Immature natural killer cell (primary cell): ENCODE data around the gene VIT. TPM values are rescaled to one million over a fixed set of nuclear protein-coding genes. Genes with fewer than 3 reads are reported as not detected.

ENCODE experiments used
- DNase-seq, 3 donors: peaks; one replicate each; pipeline ENCODE4 v3.0.0; 2022; ENCODE audit warnings: mixed read lengths in 1 of 3
- H3K27ac Mint-ChIP-seq, 6 donors: one replicate each; pipeline ENCODE4 v1.8.0; 2020; ENCODE audit warnings: mixed read lengths in 6 of 6, mild to moderate bottlenecking in 5 of 6, inconsistent platforms in 4 of 6, moderate library complexity in 3 of 6
- H3K27me3 Mint-ChIP-seq, 3 donors: one replicate each; pipeline ENCODE4 v1.8.0; 2020 to 2021; ENCODE audit warnings: low read depth in 3 of 3, mild to moderate bottlenecking in 3 of 3, mixed read lengths in 3 of 3, moderate library complexity in 3 of 3, inconsistent platforms in 1 of 3
- H3K36me3 Mint-ChIP-seq, 3 donors: one replicate each; pipeline ENCODE4 v1.8.0; 2020; ENCODE audit warnings: mixed read lengths in 3 of 3, inconsistent platforms in 2 of 3, mild to moderate bottlenecking in 2 of 3
- H3K4me1 Mint-ChIP-seq, 2 donors: one replicate each; pipeline ENCODE4 v1.8.0; 2020; ENCODE audit warnings: inconsistent platforms in 2 of 2, mild to moderate bottlenecking in 2 of 2, mixed read lengths in 2 of 2, moderate library complexity in 1 of 2
- H3K4me3 Mint-ChIP-seq, 5 donors: one replicate each; pipeline ENCODE4 v1.8.0; 2020; ENCODE audit warnings: mild to moderate bottlenecking in 5 of 5, mixed read lengths in 5 of 5, inconsistent platforms in 3 of 5, moderate library complexity in 3 of 5
- H3K9me3 Mint-ChIP-seq, 6 donors: one replicate each; pipeline ENCODE4 v1.8.0; 2020; ENCODE audit warnings: mild to moderate bottlenecking in 6 of 6, mixed read lengths in 6 of 6, inconsistent platforms in 4 of 6, moderate library complexity in 3 of 6
- polyA plus RNA-seq, 3 donors: library from polyadenylated mRNA; unstranded; fragments of 300-500 nt; fragmentation: Illumina TruSeq; gene quantifications; one replicate each; pipeline ENCODE4 v1.2.3, GENCODE V29; 2021

VIT gene
- polyA plus RNA-seq, 3 donors from 2014 or later: 1.2 to 4.7 TPM; not detected in 1

GRCh38 chr2:36692121-36692520 is 4.4 kb upstream of the VIT start:
- no peak for DNase-seq
- no peaks in the 10 kb centered on the region for H3K36me3 Mint-ChIP-seq
- peaks cover 0 to 6% of the 10 kb centered on the region in 2 donors for H3K4me1 Mint-ChIP-seq
- no peak overlapping the region for H3K27ac Mint-ChIP-seq
- no peak overlapping the region for H3K4me3 Mint-ChIP-seq
- H3K27me3 Mint-ChIP-seq: peaks cover 0 to 4% (median 0%) of the 10 kb centered on the region in 3 donors
- H3K9me3 Mint-ChIP-seq: no peaks in the 10 kb centered on the region

- Mint-ChIP-seq H3K4me1 (peaks cover 0 to 6% of the 10 kb centered on the region in 2 donors), H3K4me3 (no peak overlapping the region), H3K27ac (no peak overlapping the region), H3K27me3 (peaks cover 0 to 4% (median 0%) of the 10 kb centered on the region in 3 donors), H3K9me3 (no peaks in the 10 kb centered on the region), H3K36me3 (no peaks in the 10 kb centered on the region)
- no peak for DNase-seq
These were observed 2.7 kb upstream of the VIT start for GRCh38 chr2:36693825-36694224.

GRCh38 chr2:36695746-36696415 is 626 bp upstream of the VIT start:
- Mint-ChIP-seq H3K4me3 (no peak overlapping the region), H3K4me1 (no peaks in the 10 kb centered on the region), H3K9me3 (no peaks in the 10 kb centered on the region), H3K27me3 (peaks cover 0 to 4% (median 0%) of the 10 kb centered on the region in 3 donors), H3K27ac (no peak overlapping the region), H3K36me3 (no peaks in the 10 kb centered on the region)
- no peak for DNase-seq

GRCh38 chr2:36697424-36698066 is 1.0 kb downstream of the VIT start:
- Mint-ChIP-seq H3K4me1 (no peaks in the 10 kb centered on the region), H3K9me3 (no peaks in the 10 kb centered on the region), H3K27ac (no peak overlapping the region), H3K4me3 (no peak overlapping the region), H3K36me3 (no peaks in the 10 kb centered on the region), H3K27me3 (peaks cover 0 to 4% (median 0%) of the 10 kb centered on the region in 3 donors)
- DNase-seq: no peak

GRCh38 chr2:36698993-36699392 is 2.5 kb downstream of the VIT start:
- Mint-ChIP-seq H3K27me3 (peaks cover 0 to 6% (median 0%) of the 10 kb centered on the region in 3 donors), H3K4me3 (no peak overlapping the region), H3K36me3 (no peaks in the 10 kb centered on the region), H3K4me1 (no peaks in the 10 kb centered on the region), H3K27ac (no peak overlapping the region), H3K9me3 (no peaks in the 10 kb centered on the region)
- DNase-seq: no peak

- H3K27me3 Mint-ChIP-seq: peaks cover 0 to 6% (median 0%) of the 10 kb centered on the region in 3 donors
- no peak for DNase-seq
- H3K36me3 Mint-ChIP-seq: no peaks in the 10 kb centered on the region
- no peaks in the 10 kb centered on the region for H3K9me3 Mint-ChIP-seq
- no peak overlapping the region for H3K27ac Mint-ChIP-seq
- H3K4me3 Mint-ChIP-seq: no peak overlapping the region
- H3K4me1 Mint-ChIP-seq: no peaks in the 10 kb centered on the region
These were observed 3.8 kb downstream of the VIT start for GRCh38 chr2:36700311-36700710.

GRCh38 chr2:36701391-36701795 is 4.9 kb downstream of the VIT start:
- Mint-ChIP-seq H3K36me3 (no peaks in the 10 kb centered on the region), H3K27me3 (peaks cover 2 to 5% (median 3%) of the 10 kb centered on the region in 3 donors), H3K27ac (no peak overlapping the region), H3K4me1 (no peaks in the 10 kb centered on the region), H3K4me3 (no peak overlapping the region), H3K9me3 (no peaks in the 10 kb centered on the region)
- DNase-seq: no peak

- H3K4me1 Mint-ChIP-seq: no peaks in the 10 kb centered on the region
- no peak overlapping the region for H3K27ac Mint-ChIP-seq
- DNase-seq: no peak
- H3K36me3 Mint-ChIP-seq: no peaks in the 10 kb centered on the region
- no peak overlapping the region for H3K4me3 Mint-ChIP-seq
- peaks cover 2 to 3% (median 2%) of the 10 kb centered on the region in 3 donors for H3K27me3 Mint-ChIP-seq
- H3K9me3 Mint-ChIP-seq: no peaks in the 10 kb centered on the region
These were observed 5.4 kb downstream of the VIT start for GRCh38 chr2:36701918-36702317.

GRCh38 chr2:36702781-36703180 is 6.3 kb downstream of the VIT start:
- no peak for DNase-seq
- Mint-ChIP-seq H3K27me3 (peaks cover 2 to 5% (median 3%) of the 10 kb centered on the region in 3 donors), H3K4me3 (no peak overlapping the region), H3K27ac (no peak overlapping the region), H3K36me3 (no peaks in the 10 kb centered on the region), H3K9me3 (no peaks in the 10 kb centered on the region), H3K4me1 (no peaks in the 10 kb centered on the region)

GRCh38 chr2:36704475-36705150 is 8.1 kb downstream of the VIT start:
- H3K4me3 Mint-ChIP-seq: no peak overlapping the region
- no peaks in the 10 kb centered on the region for H3K9me3 Mint-ChIP-seq
- H3K36me3 Mint-ChIP-seq: no peaks in the 10 kb centered on the region
- H3K27ac Mint-ChIP-seq: no peak overlapping the region
- H3K4me1 Mint-ChIP-seq: no peaks in the 10 kb centered on the region
- DNase-seq: no peak
- H3K27me3 Mint-ChIP-seq: peaks cover 3 to 10% (median 5%) of the 10 kb centered on the region in 3 donors

GRCh38 chr2:36705326-36706020 is 9.0 kb downstream of the VIT start:
- H3K4me1 Mint-ChIP-seq: no peaks in the 10 kb centered on the region
- DNase-seq: no peak
- no peaks in the 10 kb centered on the region for H3K36me3 Mint-ChIP-seq
- H3K27ac Mint-ChIP-seq: no peak overlapping the region
- no peak overlapping the region for H3K4me3 Mint-ChIP-seq
- H3K27me3 Mint-ChIP-seq: peaks cover 3 to 12% (median 7%) of the 10 kb centered on the region in 3 donors
- H3K9me3 Mint-ChIP-seq: no peaks in the 10 kb centered on the region

GRCh38 chr2:36706021-36706876 is 9.7 kb downstream of the VIT start:
- Mint-ChIP-seq H3K4me1 (no peaks in the 10 kb centered on the region), H3K36me3 (peaks cover 0 to 4% (median 3%) of the 10 kb centered on the region in 3 donors), H3K9me3 (peaks cover 0 to 4% (median 3%) of the 10 kb centered on the region in 6 donors), H3K4me3 (no peak overlapping the region), H3K27me3 (peaks cover 3 to 12% (median 7%) of the 10 kb centered on the region in 3 donors), H3K27ac (no peak overlapping the region)
- no peak for DNase-seq

- H3K9me3 Mint-ChIP-seq: peaks cover 0 to 6% (median 3%) of the 10 kb centered on the region in 6 donors
- H3K4me1 Mint-ChIP-seq: no peaks in the 10 kb centered on the region
These were observed 10.5 kb downstream of the VIT start for GRCh38 chr2:36707050-36707449.

More at GRCh38 chr2:36707050-36707449, 10.5 kb downstream of the VIT start:
- no peak overlapping the region for H3K4me3 Mint-ChIP-seq
- H3K27me3 Mint-ChIP-seq: peaks cover 3 to 12% (median 7%) of the 10 kb centered on the region in 3 donors
- no peak overlapping the region for H3K27ac Mint-ChIP-seq
- DNase-seq: no peak
- H3K36me3 Mint-ChIP-seq: peaks cover 0 to 4% (median 4%) of the 10 kb centered on the region in 3 donors
